ENCODE measurements around the gene UFC1.
A peak's percentile ranks its signal among the peaks of the same experiment; 100 is the strongest.

Gene UFC1

GRCh38 chr1:161172349-161172748 is 18.6 kb downstream of the UFC1 start:
- no peak for DNase-seq

DNA sequence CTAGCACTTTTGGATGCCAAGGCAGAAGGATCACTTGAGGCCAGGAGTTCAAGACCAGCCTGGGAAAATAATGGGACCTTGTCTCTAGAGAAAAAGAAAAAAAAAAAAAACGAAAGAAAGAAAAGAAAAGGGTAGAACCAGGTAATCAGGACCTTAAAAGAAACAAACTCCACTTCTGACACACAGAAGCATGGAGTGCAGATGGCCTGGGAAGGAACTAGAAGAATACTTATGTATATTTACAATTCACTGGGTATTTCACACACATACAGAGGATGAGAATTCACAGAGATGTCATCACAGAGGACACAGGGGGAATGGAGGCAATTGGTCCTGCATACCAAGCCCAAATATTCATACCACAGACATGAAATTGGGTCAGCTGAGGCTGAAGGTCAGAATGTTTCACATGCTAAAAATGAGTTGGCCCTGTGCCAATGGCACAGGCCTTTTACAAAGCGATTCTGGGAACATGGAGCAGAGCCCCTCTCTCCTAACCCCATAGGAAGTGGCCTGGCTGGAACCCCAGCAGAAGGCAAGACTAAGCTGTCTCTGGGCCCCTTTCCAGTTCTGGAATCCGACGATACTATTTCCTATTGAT is 19.1 kb downstream of the UFC1 start:
- no peak for DNase-seq

DNA sequence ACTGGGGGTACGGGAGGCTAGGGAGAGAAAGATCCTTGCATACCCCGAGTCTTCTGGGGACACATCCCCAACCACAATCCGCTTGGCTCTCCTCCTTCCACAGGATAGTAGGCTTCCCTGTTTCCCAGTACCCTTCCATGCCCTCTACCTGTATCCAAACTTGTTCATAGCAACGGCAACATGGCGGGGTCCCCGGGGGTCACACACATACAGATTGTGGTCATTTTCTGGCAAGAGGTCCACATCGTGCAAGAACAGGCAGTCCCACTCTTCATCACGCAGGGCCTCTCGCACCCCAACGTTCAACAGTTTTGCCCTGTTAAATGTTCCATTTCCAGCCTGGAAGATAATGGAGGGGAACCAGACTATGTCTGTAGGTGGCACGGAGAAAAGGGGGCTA is 19.9 kb downstream of the UFC1 start:
- no peak for DNase-seq

DNA sequence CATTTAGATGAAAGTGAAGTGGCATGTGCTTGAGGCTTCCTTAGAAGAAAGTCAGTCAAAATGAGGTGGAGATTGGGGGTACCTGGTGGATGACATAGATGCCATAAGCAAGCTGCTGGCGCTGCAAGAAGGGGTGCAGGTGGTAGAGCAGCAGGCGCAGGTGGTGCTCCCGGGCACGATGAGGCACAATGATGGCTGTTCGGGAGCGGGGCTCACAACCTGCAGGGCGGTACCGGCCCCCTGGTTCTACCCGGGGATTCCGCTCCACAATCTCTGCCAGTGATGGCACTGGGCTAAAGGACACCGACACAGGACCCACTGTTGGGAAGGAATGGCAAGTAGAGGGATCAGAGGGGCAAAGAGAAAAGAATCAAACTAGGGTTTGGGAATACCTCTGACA is 21.1 kb downstream of the UFC1 start:
- no peak for DNase-seq

DNA sequence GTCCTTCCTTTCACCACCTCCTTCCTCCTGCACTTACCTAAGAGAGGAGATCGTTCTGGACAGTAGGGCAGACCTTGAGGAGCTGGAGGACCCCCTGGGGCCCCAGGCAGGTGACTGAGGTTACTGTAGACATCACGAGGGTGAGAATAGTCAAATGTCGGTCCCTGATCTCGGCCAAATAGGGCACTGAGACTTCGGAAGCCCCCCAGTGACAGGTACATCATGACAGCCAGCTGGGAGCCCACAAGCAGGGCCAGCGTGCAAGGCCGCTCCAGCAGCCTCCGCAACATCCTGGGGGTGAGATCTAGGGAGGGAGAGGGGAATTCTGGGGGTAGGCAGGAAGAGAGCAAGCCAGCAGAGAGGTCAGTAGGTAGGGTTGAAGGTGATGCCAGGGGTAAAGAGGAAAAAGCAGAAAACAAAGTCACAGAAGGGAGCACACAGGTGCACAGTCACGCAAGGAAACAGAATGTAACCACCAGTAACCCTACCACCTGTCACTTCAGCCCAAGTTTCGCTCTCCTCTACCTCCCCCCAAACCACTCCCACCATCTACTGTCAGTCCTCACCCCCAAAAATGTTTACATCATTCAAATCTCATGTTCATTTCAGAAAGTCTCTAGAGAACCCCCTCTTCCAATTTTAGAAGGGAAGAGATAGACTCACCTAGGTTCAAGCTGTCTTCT is 22.1 kb downstream of the UFC1 start:
- DNase-seq = no peak

DNA sequence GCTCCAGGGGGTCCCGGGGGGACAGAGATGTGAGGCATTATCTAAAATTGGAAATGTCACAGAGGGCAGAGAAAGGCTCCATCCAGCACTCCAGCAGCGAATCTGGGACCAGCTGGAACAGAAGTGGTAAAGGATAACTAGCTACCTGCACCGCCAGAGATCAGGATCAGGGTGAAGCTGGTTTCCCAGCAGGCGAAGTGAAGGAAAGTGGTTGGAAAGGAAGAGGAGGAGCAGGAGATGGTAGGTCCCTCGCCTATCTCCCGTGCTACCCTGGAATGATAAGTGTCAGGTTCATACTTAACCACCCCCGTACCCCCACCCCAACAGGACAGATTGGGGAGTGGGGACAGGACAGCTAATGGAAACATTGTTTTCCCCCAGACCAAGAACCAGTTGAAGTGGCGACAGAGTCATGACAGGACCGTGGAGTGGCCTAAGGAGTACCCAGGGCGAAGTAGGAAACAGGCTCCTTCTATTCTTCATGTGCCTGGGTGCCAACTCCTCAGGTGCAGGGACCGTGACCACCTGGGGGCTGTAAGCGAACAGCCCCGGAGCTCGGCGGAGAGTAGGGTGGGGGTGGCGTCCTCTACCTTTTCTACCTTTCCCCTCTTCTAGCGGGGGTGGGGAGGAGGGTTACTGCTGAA is 22.8 kb downstream of the UFC1 start:
- DNase-seq = no peak

GRCh38 chr1:161177112-161177935 is 23.5 kb downstream of the UFC1 start, which contains the start of gene B4GALT3:
B4GALT3 (minus strand) TSS chr1:161177507; CDS start chr1:161176060, 1,447 bp downstream.
- DNase-seq = peak; percentile 96

GRCh38 chr1:161177936-161178244 is 24.1 kb downstream of the UFC1 start:
- DNase-seq = no peak

- no peak for DNase-seq
Observed at GRCh38 chr1:161179698-161180097, 25.9 kb downstream of the UFC1 start.

- DNase-seq = no peak
Observed at GRCh38 chr1:161180639-161181038, 26.9 kb downstream of the UFC1 start.

DNA sequence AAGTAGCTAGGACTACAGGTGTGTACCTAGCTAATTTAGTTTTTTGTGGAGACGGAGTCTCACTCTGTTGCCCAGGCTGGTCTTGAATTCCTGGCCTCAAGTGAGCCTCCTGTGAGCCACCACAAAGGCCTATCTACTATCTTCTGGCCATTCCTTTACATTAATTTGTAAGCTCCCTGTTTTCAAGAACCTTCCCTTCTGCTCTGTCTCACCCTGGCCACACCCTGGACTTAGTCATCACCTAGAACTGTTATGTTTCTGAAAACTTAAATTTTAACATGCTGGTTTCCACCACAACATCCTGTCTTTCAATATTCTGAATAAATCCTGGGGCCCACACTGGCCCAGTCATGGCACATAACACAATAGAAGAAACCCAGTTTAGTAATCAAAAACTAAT is 28.4 kb downstream of the UFC1 start:
- DNase-seq = peak; percentile 67

- peak; percentile 72 for DNase-seq
Observed at GRCh38 chr1:161185282-161185682, 31.5 kb downstream of the UFC1 start.

- no peak for DNase-seq
Observed at GRCh38 chr1:161185732-161186311, 32.0 kb downstream of the UFC1 start.

GRCh38 chr1:161187311-161187710 is 33.5 kb downstream of the UFC1 start:
- DNase-seq = no peak

GRCh38 chr1:161188381-161188780 is 34.6 kb downstream of the UFC1 start:
- no peak for DNase-seq

DNA sequence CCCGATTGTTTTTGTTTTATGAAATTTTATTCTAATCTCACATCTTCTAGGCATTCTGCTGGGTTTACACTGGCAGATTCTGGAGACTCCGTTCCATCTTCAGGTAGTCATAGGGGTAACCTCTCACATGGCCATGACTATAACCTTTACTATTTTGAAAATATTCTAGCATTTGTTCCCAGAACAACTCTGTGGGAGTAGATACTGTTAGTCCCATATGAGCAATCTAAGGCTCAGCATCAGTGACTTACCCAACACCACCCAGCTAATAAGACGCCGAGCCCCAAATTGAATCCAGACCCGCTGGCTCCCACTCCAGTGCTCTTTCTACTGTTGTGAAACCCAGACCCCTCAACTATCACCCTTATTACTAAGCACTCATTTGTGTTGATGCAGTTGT is 35.3 kb downstream of the UFC1 start:
- no peak for DNase-seq

GRCh38 chr1:161190962-161191521 is 37.3 kb downstream of the UFC1 start:
- DNase-seq = no peak

GRCh38 chr1:161191971-161192370 is 38.2 kb downstream of the UFC1 start:
- DNase-seq = no peak

- DNase-seq = peak; percentile 66
Observed at GRCh38 chr1:161192476-161193465, 39.0 kb downstream of the UFC1 start.

- no peak for DNase-seq
Observed at GRCh38 chr1:161193561-161194235, 39.9 kb downstream of the UFC1 start.

DNA sequence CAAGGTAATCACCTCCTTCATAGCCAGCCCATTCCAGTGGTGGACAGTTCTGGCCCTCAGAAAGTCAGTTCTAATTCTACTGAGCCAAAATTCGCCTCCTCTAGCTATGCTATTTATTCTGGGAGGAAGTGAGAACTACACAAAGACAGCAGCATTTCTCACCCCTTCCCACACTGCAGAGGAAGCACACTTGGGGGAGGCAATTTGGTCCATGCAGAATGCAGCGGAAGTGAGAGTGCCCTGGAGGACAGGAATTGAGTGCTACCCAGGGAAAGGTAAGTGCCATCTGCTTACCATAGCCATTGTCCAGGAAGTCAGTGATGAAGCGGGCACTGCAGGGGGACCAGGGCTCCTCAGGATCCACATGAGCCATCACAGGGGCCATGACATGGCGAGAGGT is 41.4 kb downstream of the UFC1 start:
- DNase-seq = no peak
